K562 (cell line): ENCODE results near the gene MCC. TPM values are rescaled to one million over a fixed set of nuclear protein-coding genes. Genes with fewer than 3 reads are reported as not detected.

Source experiments
- ARID1B ChIP-seq: fragments of 450-650 bp; IDR thresholded peaks from 2 replicates; pipeline ENCODE4 v1.6.1; 2016; ENCODE audit warnings: antibody characterized with exemption, mild to moderate bottlenecking, inconsistent platforms
- CREB1 ChIP-seq, 2 experiments: sonication (generic) in 1 of 2; formaldehyde crosslinking in 1 of 2; IDR thresholded peaks; 2 replicates each; pipeline versions ENCODE4 v1.6.1 to v1.8.0; 2012 to 2022; ENCODE audit warnings: inconsistent platforms in 1 of 2, mild to moderate bottlenecking in 1 of 2, missing genetic modification reagents in 1 of 2, moderate library complexity in 1 of 2
- CSDE1 ChIP-seq, 2 experiments: fragments of 450-650 bp; IDR thresholded peaks; 2 replicates each; pipeline ENCODE4 v1.6.1; 2016; ENCODE audit warnings: mild to moderate bottlenecking in 1 of 2
- EGR1 ChIP-seq: fragments of 450-650 bp; conservative IDR thresholded peaks from 2 replicates; pipeline ENCODE4 v1.6.1; 2017; ENCODE audit warnings: mild to moderate bottlenecking
- NCOR1 ChIP-seq: fragments of 450-650 bp; IDR thresholded peaks from 2 replicates; pipeline ENCODE4 v1.6.1; 2016; ENCODE audit warnings: mild to moderate bottlenecking, moderate library complexity
- SMARCE1 ChIP-seq: fragments of 450-650 bp; IDR thresholded peaks from 2 replicates; pipeline ENCODE4 v1.7.1; 2016; ENCODE audit warnings: mild to moderate bottlenecking
- STAT5A ChIP-seq: IDR thresholded peaks from 2 replicates; pipeline ENCODE4 v1.6.1; 2012; ENCODE audit warnings: low read length, inconsistent platforms, borderline replicate concordance
- ZNF347 ChIP-seq: fragments of 450-650 bp; formaldehyde crosslinking; IDR thresholded peaks from 2 replicates; pipeline ENCODE4 v1.4.0; 2020; ENCODE audit warnings: low read depth, mild to moderate bottlenecking, moderate library complexity
- ZNF785 ChIP-seq: fragments of 250-450 bp; sonication (Bioruptor Pico); IDR thresholded peaks from 2 replicates; pipeline ENCODE4 v1.4.0; 2020; ENCODE audit warnings: mild to moderate bottlenecking
- polyA plus RNA-seq, 8 experiments: library from polyadenylated mRNA; depleted of rRNA in 4 of 8; stranded (reverse) in 5 of 8; unstranded in 3 of 8; fragments of >200 nt; fragmentation: Nextera tagmentation in 2 of 8; fragmentation: Illumina TruSeq in 1 of 8; extraction: Ambion mirVana in 2 of 8; extraction: Trizol in 1 of 8; gene quantifications; 2 replicates each; pipeline versions ENCODE4 v1.2.1 to v1.2.3, GENCODE V29; 2011 to 2014; ENCODE audit warnings: inconsistent platforms in 1 of 8, missing spikeins in 1 of 8
- total RNA-seq, 7 experiments: library from RNA; depleted of rRNA in 6 of 7; stranded (reverse); fragments of >200 nt in 6 of 7; fragmentation: Illumina TruSeq in 2 of 7; extraction: Trizol in 2 of 7; gene quantifications; 2 replicates each; pipeline versions ENCODE4 v1.2.1 to v1.2.3, GENCODE V29; 2011 to 2021; ENCODE audit warnings: low replicate concordance in 1 of 7
- TF ChIP-seq, protein P1 (sequence below): fragments of 450-650 bp; IDR thresholded peaks from 2 replicates; pipeline ENCODE4 v1.6.1; 2016; ENCODE audit warnings: mild to moderate bottlenecking
- TF ChIP-seq, protein P2 (sequence below): fragments of 450-650 bp; formaldehyde crosslinking; IDR thresholded peaks from 2 replicates; pipeline ENCODE4 v1.4.0; 2022; ENCODE audit warnings: missing genetic modification characterization

MCC gene
- total and polyA plus RNA-seq, 9 of the 15 experiments (the other 6 are each of a cell fraction or from before 2014, with no cell fraction given), result 0.04 to 0.24 (median 0.06) TPM; not detected in 1

DNA sequence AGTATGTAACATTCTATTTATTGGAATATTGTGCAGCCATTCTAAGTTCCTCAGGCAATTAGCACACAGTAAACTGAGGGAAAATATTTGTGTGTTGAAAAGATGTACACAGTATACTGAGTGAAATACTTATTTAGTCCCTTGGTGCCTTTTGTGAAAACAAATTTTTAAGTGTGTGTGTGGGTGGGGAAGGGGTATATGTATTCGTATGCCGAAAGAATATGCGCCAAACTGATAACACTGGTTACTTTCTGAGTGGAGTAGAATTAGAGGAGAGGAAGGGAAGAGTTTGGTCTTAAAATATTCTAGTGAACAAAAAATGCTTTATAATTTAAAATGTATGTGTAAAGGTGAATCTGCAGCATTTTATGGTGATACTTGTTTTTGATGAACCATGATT, 508.5 kb downstream of the MCC start (continued):
- TF ChIP-seq, protein P1, sequence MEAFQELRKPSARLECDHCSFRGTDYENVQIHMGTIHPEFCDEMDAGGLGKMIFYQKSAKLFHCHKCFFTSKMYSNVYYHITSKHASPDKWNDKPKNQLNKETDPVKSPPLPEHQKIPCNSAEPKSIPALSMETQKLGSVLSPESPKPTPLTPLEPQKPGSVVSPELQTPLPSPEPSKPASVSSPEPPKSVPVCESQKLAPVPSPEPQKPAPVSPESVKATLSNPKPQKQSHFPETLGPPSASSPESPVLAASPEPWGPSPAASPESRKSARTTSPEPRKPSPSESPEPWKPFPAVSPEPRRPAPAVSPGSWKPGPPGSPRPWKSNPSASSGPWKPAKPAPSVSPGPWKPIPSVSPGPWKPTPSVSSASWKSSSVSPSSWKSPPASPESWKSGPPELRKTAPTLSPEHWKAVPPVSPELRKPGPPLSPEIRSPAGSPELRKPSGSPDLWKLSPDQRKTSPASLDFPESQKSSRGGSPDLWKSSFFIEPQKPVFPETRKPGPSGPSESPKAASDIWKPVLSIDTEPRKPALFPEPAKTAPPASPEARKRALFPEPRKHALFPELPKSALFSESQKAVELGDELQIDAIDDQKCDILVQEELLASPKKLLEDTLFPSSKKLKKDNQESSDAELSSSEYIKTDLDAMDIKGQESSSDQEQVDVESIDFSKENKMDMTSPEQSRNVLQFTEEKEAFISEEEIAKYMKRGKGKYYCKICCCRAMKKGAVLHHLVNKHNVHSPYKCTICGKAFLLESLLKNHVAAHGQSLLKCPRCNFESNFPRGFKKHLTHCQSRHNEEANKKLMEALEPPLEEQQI, result peak; percentile 46; the same call in 1 of the 2 replicates
- TF ChIP-seq CREB1 (IDR thresholded peaks at IDR 0.05) (no peak), CREB1 (CRISPR knock-in tag; IDR thresholded peaks at IDR 0.05) (no peak), SMARCE1 (peak; percentile 43; the same call in 1 of the 2 replicates), NCOR1 (peak; percentile 28), ZNF347 (CRISPR knock-in tag) (no peak), STAT5A (peak; percentile 12; the same call in 1 of the 2 replicates), CSDE1 (IDR thresholded peaks at IDR 0.05) (peak in 1 of 2 experiments; percentile 13; a peak in 1 of 4 replicates), ZNF785 (no peak), EGR1 (peak; percentile 91), ARID1B (peak; percentile 82)
- TF ChIP-seq, protein P2, sequence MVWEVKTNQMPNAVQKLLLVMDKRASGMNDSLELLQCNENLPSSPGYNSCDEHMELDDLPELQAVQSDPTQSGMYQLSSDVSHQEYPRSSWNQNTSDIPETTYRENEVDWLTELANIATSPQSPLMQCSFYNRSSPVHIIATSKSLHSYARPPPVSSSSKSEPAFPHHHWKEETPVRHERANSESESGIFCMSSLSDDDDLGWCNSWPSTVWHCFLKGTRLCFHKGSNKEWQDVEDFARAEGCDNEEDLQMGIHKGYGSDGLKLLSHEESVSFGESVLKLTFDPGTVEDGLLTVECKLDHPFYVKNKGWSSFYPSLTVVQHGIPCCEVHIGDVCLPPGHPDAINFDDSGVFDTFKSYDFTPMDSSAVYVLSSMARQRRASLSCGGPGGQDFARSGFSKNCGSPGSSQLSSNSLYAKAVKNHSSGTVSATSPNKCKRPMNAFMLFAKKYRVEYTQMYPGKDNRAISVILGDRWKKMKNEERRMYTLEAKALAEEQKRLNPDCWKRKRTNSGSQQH (CRISPR knock-in tag), result no peak
